Measurements from ENCODE around the gene GPR39.
"Not testable (repeated sequence)": the region's sequence is repeated elsewhere in the genome, so short reads cannot be mapped to it uniquely, and the experiment has no call there.

GPR39 gene

DNA sequence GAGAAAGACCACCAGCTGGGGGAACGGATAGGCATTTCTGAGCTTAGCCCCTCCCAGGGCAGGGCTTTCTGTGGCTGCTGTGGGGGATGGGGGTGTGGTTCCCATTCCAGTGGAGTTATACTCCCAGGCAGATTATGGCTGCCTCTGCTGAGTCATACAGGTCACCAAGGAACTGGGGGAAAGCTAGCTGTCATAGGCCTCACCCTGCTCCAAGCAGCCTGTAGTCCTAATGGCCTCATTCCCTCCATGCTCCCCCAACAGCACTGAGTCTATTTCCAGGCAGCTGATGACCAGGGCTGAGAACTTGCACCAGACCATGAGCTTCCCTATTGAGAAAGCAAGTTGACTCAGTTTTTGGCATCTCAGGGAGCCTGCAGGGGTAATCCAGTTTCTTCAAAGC is 87.1 kb downstream of the GPR39 start:
- DNase-seq, result no peak

GRCh38 chr2:132515010-132515409 is 98.4 kb downstream of the GPR39 start:
- DNase-seq, result no peak

- DNase-seq, result no peak
Observed at GRCh38 chr2:132517386-132517785, 100.8 kb downstream of the GPR39 start.

DNA sequence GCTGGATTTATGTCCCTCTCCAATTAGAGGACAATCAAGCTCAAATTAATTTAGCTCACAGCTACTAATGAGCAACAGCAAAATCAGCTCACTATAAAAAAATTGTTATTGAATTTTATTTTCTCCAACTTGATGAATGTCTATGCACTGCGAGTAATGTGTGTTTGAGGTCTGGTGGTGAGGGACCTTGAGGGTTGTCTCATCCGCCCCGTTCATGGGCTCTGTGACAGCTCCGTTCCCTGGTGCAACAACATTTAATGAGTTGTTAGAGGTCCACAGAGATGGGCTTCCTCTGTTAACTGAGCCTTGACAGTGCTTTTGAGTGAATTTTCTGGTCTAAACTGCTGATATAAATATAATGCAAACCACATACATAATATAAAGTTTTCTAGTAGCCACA is 101.7 kb downstream of the GPR39 start:
- no peak for DNase-seq

- no peak for DNase-seq
Observed at GRCh38 chr2:132519566-132519965, 103.0 kb downstream of the GPR39 start.

DNA sequence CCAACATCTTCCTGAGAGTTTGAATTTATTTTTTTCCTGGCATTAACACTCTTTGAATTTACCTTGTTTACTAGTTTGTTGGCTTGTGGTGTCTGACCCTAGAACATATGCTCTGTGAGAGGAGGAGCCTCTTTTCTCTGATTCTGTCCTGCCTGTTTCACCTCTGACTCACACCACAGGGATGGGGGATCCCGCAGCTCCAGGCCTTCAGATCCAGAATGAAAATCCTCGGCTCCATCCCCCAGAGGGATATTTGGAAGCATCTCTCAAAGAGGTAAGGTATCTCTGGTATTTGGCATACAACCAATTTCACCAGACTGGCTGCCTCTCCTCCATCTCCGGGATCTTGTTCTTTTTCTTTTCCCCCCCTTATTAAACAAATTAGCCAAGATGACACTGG is 104.7 kb downstream of the GPR39 start:
- no peak for DNase-seq

DNA sequence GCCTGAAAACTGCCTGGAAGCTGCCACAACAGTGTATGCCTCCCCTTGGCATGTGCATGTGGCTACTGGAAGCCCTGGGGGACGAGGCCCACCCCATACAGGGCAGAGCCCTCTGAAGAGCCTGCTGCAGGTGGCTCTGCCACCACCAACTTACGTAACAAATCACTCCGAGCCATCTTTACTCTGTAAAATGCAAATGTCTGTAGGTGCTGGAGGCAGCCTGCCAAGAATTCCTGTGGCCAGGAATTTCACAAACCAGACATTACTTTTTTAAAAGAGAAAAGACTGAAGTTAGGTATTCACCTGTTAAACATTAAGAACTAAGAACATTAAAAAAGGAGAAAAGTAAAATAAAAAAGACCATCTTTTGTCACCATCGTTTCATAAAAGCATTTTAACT is 106.3 kb downstream of the GPR39 start:
- DNase-seq, result no peak

DNA sequence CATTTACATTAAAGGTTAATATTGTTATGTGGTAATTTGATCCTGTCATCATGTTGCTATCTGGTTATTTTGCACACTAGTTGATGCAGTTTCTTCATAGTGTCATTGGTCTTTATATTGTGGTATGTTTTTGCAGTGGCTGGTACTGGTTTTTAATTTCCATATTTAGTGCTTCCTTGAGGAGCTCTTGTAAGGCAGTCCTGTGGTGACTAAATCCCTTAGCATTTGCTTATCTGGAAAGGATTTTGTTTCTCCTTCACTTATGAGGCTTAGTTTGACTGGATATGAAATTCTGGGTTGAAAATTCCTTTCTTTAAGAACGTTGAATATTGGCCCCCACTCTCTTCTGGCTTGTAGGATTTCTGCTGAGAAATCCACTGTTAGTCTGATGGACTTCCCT is 120.5 kb downstream of the GPR39 start:
- DNase-seq, result not testable (repeated sequence)

DNA sequence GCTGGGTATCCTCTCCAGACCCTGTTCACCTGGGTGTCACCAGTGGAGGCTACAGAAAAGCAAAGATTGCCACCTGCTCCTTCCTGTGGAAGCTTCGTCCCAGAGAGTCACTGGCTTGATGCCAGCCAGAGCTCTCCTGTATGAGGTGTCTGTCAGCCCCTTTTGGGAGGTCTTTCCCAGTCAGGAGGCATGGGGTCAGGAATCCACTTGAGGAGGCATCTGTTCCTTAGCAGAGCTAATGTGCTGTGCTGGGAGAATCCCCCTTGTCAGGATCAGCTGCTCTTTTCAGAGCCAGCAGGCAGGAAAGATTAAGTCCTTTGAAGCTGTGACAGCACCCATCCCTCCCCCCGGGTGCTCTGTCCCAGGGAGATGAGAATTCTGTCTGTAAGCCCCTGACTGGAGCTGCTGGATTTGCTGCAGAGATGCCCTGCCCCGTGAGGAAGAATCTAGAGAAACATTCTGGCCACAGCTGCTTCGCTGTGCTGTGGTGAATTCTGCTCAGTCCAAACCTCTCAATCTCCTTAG is 121.8 kb downstream of the GPR39 start:
- DNase-seq, result no peak

GRCh38 chr2:132540166-132540565 is 123.6 kb downstream of the GPR39 start:
- no peak for DNase-seq

DNA sequence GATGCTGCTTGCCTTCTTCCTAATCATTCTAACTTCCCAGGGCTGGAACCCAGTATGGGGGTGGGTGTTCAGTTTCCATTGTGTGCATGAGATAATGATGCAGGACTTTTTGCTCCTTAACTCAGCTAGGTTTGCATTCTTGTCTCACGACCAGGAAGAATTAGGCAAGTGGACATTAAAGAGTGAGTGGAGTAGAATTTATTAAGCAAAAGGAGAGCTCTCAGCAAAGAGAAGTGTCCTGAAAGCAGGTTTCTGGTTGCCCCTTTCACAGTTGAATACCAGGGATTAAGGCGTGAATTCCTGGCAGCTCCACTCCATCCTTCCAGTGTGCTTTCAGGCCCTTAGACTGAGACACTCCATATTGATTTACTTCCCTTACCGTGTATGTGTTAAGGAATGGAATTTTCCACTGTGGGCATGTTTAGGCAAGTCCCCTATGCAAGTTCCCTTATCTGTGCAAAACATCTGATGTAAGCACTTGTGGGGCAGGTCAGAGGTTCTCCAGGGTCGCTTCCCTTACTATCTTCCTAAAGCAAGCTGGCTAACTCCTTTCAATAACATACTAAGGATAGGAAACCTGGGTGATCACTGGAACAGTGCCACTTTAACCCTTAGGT is 126.5 kb downstream of the GPR39 start:
- DNase-seq, result no peak

DNA sequence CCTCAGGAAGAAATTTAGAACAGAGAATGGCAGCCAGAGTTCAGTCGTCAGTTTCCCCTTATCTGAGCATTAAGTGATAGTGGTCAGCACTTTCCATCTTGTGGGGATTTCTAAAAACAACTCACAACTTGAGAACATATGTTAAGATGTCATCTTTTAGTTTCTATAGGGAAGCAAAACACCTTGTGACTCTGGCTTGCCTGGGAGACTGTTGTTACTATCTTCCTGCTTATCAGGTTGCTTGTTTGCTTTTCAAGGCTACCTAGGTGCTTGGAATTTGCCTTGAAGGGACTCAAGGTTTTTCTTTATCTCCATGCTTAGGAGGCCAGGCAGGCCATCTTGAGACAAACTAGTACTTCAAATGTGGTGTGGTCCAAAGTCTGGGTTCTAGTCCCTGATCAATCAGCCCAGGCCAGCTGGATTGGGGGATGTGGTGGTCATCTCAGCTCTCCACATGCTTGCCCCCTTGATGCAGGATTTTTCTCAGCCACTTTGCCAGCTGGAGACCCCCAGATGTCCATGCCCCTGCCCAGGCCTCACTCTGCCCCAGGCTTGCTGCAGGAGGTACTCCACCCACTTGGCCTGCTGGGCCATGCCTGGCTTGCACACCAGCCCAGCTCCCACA is 127.5 kb downstream of the GPR39 start:
- DNase-seq, result no peak

DNA sequence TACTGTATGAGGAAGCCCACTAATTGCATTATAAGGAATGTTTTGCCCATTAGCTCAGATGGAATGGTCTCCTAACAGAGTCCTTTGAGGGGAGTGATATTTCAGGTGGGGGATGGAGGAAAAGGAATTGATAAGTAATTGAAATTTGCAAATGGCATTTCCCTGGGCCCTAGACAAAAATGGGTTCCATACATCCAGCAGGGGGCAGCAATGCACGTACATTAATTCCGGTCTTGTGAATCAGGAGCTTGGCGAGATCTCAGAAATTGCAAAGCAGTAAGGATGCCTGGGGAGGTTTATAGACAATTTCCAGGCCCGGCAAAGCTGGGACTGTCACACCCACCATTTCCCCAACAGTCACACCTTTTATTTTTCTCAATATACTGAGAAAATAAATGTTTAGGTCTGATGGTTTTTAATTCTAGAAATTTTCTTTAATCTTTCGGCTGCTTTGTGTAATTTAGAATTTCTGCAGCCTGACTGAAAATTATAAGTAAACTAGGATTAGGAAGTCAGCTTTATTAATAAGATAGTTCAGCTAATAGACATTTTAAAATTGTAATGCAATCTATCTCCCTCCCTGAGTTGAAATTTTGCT is 130.6 kb downstream of the GPR39 start:
- DNase-seq, result peak; percentile 68

DNA sequence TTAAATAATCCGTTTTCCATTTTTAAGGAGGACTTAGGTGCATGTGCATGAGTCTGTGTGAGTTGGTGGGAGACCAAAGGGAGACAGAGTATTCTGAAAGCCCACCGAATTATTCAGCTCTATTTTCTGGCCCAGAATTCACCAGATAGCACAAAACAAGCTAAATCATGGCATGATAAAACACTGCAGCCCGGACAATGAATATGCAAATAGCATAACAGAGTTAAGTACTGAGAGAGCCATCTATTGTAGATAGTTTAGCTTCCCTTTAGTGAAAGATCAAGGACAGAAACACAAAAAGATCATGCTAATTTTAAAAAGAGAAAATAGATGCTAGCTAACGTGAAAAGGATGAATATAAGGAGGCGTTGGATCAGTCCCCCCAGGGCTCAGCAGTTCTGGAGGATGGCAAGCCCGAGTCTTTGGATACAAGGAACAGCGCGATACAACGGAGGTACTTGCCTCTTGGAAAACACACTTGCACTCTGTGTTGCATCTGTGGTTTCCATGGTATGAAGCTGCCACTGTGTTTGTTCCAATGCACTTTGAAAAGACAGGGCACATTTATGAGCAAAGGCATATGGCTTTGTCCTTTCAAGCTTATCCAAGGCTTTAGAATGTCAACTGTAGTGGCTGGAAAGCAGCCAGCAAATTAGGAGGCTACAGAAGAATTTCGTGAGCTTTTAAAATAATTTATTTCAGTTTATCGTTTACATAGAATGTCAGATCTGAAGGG is 133.5 kb downstream of the GPR39 start:
- DNase-seq, result no peak

GRCh38 chr2:132550946-132551345 is 134.3 kb downstream of the GPR39 start:
- no peak for DNase-seq

DNA sequence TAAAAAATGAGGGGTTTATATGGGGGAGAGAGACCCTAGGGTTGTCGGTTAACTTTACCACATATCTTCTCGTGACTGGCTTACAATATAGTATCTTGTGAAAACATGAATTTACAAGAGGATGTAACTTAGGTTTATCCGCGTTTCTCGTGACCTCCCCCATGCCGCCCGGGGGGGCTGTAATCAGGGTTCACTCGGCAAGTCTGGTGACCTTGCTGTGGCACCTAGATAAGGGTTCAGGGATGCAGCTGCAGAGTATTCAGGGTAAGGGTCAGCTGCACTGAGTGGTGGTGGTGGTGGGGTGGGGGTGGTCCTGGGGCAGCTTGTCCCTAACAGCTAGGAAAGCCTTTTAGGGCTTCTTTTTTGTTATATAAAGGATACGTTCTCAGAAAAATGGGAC is 141.1 kb downstream of the GPR39 start:
- DNase-seq, result no peak

DNA sequence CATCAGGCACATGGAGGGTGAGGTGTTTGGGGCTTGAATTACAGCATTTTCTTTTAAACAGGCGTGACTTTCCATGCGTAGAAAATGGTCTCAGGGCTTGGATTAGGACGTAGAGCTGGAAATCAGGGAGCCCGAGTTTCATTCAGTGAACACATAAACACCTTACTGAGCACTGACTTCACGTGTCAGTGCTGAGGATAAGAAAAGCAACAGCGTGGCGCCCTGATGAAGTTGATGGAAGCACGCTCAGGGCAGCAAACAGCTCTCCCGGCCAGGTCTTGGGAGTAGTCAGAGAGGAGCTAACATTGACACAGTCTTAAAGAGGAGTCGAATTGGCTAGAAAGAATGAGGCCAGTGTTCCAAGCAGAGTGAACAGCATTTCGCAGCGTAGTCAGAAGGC is 142.7 kb downstream of the GPR39 start:
- no peak for DNase-seq

- DNase-seq, result no peak
Observed at GRCh38 chr2:132559921-132560320, 143.3 kb downstream of the GPR39 start.

DNA sequence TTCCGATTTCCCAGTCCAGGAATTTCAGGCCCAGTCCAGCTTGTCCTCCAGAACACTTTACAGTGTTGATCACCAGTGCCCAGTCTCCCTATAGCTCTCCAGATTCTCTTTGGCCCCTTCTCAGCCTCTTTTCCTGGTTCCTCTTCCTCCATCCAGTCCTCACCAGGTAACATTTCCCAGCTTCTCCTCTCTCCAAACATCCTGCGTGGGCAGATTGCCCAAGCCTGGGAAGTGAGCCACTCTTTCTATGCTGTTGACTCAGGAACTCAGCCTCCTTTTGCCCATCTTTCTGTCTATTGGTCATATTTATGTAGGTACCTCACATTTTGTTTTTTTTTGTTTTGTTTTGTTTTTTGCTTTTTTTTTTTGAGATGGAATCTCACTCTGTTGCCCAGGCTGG is 144.0 kb downstream of the GPR39 start:
- no peak for DNase-seq

GRCh38 chr2:132562245-132562644 is 145.6 kb downstream of the GPR39 start:
- DNase-seq, result no peak

DNA sequence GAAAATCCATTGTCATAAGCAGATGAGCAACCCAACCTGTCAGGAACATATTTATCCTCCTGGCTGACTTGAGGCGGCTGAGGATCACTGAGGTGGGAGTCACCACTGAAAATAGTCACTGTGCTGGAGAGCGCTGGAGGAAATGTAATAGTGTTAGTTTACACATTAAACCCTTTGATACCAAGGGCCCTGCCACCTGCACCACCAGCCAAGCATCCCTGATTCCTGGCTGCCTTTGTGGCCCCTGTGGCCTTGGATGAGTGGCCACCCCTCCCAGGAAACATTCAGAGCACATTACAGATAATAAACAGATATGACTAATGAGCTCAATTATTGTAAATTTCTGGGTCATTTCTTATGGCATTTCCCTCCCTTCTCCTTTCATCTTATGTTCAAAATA is 147.5 kb downstream of the GPR39 start:
- DNase-seq, result no peak

GRCh38 chr2:132566379-132566778 is 149.8 kb downstream of the GPR39 start:
- no peak for DNase-seq

GRCh38 chr2:132567682-132568081 is 151.1 kb downstream of the GPR39 start:
- DNase-seq, result no peak

DNA sequence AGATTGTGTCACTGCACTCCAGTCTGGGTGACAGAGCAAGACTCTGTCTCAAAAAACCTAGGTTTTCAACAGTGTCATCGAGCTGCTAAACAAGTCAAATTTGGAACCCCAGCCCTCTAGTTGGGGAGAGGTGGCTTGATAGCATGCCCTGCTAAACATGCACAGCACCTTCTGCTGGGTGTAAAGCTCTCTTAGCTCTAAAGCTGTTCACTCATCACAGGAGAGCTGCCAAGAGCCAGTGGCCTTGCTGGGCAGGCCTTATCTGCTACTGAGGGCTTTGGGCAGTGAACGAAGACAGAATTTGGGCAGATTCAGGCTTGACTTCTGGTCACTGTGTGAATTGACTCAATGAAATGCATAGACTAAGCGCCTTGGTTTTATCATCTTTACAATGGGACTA is 152.1 kb downstream of the GPR39 start:
- DNase-seq, result no peak

All from left hindlimb (tissue), 1 donor.